ENCODE data around the gene TTN.

Gene TTN

DNA sequence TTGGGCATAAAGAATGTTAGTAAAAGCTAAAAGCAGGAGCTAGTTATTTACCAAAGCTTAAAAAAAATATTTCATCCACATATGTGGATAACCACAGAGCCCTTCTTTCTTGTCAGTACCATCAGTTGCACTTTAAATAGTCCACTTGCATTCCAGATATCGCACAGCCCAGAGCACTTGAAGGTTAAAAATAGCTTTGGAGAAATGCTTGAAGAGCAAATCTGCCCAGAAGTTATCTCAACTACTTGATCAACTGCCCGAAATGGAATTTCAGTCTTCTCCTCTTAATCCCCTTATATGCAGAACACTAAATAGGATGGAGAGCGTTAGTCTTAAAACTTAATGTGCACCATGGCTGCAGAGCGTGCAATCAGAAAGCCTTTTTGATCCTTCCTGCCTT is 178.6 kb downstream of the TTN start:
- no peak overlapping the region for H3K4me3 ChIP-seq (ENCODE audit: control insufficient read depth in 1 of 7, extremely low read depth in 1 of 7, insufficient read depth in 4 of 7, low read depth in 2 of 7, low read length in 6 of 7)
- ChIA-PET POLR2A (no interaction called here), CTCF (no interaction called here)
- no peak overlapping the region for H3K27ac ChIP-seq (ENCODE audit: insufficient read depth in 1 of 2, low read depth in 1 of 2, low read length in 2 of 2, poor library complexity in 1 of 2, severe bottlenecking in 2 of 2)
- no peak for DNase-seq
- no peaks in the 10 kb centered on the region for H3K9me3 ChIP-seq (ENCODE audit: control extremely low read depth in 1 of 5, control insufficient read depth in 4 of 5, insufficient read depth in 2 of 5, low read depth in 1 of 5, low read length in 4 of 5)
- no peaks in the 10 kb centered on the region for H3K4me1 ChIP-seq (ENCODE audit: control extremely low read depth in 1 of 4, control insufficient read depth in 4 of 4, insufficient read depth in 4 of 4, low read length in 3 of 4)
- 100% methylated on average over 4 of the region's 4 CpGs for WGBS (ENCODE audit: insufficient coverage)
- peaks cover 0 to 2% (median 0%) of the 10 kb centered on the region in 4 experiments for H3K36me3 ChIP-seq (ENCODE audit: control insufficient read depth in 4 of 4, insufficient read depth in 4 of 4, low read length in 3 of 4)
- no peaks in the 10 kb centered on the region for H3K27me3 ChIP-seq (replicated peaks in 2 of 5; ENCODE audit: control insufficient read depth in 4 of 5, insufficient read depth in 5 of 5, low read length in 4 of 5)

DNA sequence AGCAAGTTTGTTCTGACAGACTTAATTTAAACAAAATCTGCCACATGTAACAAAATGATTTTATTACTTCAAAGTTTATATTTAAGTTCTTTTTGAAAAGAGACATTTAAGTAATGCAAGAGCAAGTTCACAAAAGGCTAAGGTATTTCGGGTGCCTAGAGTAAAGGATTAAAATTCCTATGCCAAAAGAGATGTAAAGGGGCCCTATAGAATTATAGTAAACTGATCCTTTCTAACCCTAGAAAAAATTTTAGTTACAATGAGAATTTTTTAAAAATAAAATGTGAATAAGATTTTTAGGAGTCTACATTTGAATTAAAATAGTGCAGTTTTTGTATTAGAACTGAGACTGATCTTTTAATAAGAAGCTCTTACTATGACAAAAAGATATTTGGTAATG is 179.8 kb downstream of the TTN start:
- H3K36me3 ChIP-seq (ENCODE audit: control insufficient read depth in 4 of 4, insufficient read depth in 4 of 4, low read length in 3 of 4) = peaks cover 0 to under 1% (median 0%) of the 10 kb centered on the region in 4 experiments
- no peaks in the 10 kb centered on the region for H3K4me1 ChIP-seq (ENCODE audit: control extremely low read depth in 1 of 4, control insufficient read depth in 4 of 4, insufficient read depth in 4 of 4, low read length in 3 of 4)
- WGBS (ENCODE audit: insufficient coverage) = no CpG with 5 or more reads among the region's 1 CpG
- no peak overlapping the region for H3K4me3 ChIP-seq (ENCODE audit: control insufficient read depth in 1 of 7, extremely low read depth in 1 of 7, insufficient read depth in 4 of 7, low read depth in 2 of 7, low read length in 6 of 7)
- DNase-seq = no peak
- CTCF ChIA-PET = no interaction called here
- POLR2A ChIA-PET = no interaction called here
- no peaks in the 10 kb centered on the region for H3K9me3 ChIP-seq (ENCODE audit: control extremely low read depth in 1 of 5, control insufficient read depth in 4 of 5, insufficient read depth in 2 of 5, low read depth in 1 of 5, low read length in 4 of 5)
- H3K27ac ChIP-seq (ENCODE audit: insufficient read depth in 1 of 2, low read depth in 1 of 2, low read length in 2 of 2, poor library complexity in 1 of 2, severe bottlenecking in 2 of 2) = no peak overlapping the region
- no peaks in the 10 kb centered on the region for H3K27me3 ChIP-seq (replicated peaks in 2 of 5; ENCODE audit: control insufficient read depth in 4 of 5, insufficient read depth in 5 of 5, low read length in 4 of 5)

DNA sequence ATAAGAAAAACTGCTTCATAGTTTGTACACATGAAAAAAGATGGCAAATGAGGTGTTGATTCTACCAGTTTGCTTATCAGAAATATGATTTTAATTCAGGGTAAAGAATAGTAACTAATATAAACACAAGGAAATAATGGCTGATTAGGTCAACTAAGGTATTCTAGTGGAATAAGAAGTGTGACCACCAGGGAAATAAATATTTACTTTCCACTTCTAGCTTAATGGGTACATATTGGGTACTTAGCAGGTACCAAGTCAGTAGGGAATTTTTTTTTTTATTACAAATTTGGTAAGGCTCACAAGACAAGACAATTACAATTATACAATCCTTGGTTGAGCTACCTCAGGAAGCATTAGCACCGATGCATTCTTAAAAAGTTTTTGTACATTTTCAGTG is 191.3 kb downstream of the TTN start:
- H3K36me3 ChIP-seq (ENCODE audit: control insufficient read depth in 4 of 4, insufficient read depth in 4 of 4, low read length in 3 of 4) = peaks cover 0 to 12% (median under 1%) of the 10 kb centered on the region in 4 experiments
- no peaks in the 10 kb centered on the region for H3K27me3 ChIP-seq (replicated peaks in 2 of 5; ENCODE audit: control insufficient read depth in 4 of 5, insufficient read depth in 5 of 5, low read length in 4 of 5)
- ChIA-PET POLR2A (no interaction called here), CTCF (no interaction called here)
- H3K9me3 ChIP-seq (ENCODE audit: control extremely low read depth in 1 of 5, control insufficient read depth in 4 of 5, insufficient read depth in 2 of 5, low read depth in 1 of 5, low read length in 4 of 5) = no peaks in the 10 kb centered on the region
- no peak overlapping the region for H3K4me3 ChIP-seq (ENCODE audit: control insufficient read depth in 1 of 7, extremely low read depth in 1 of 7, insufficient read depth in 4 of 7, low read depth in 2 of 7, low read length in 6 of 7)
- no peak overlapping the region for H3K27ac ChIP-seq (ENCODE audit: insufficient read depth in 1 of 2, low read depth in 1 of 2, low read length in 2 of 2, poor library complexity in 1 of 2, severe bottlenecking in 2 of 2)
- WGBS (ENCODE audit: insufficient coverage) = no CpG with 5 or more reads among the region's 1 CpG
- DNase-seq = no peak
- H3K4me1 ChIP-seq (ENCODE audit: control extremely low read depth in 1 of 4, control insufficient read depth in 4 of 4, insufficient read depth in 4 of 4, low read length in 3 of 4) = no peaks in the 10 kb centered on the region

DNA sequence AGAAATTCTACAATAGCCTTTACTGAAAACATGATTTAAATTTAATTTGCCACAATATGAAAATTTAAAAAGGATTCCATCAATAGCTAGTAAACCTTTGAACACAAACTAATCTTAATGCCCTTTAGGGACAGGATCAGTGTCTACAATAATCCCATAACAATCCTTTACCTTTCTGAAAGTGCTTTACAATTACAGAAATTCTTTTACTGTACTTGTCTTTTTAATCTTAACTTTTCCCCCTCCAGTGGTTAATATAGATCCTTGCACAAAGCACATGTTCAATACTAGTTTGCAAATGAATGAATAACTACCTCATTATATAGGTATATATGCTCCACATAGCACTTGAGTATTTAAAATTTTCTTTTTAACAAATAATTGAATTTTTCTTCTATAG is 204.3 kb downstream of the TTN start:
- Histone ChIP-seq H3K27me3 (replicated peaks in 2 of 5; ENCODE audit: control insufficient read depth in 4 of 5, insufficient read depth in 5 of 5, low read length in 4 of 5) (no peaks in the 10 kb centered on the region), H3K27ac (ENCODE audit: insufficient read depth in 1 of 2, low read depth in 1 of 2, low read length in 2 of 2, poor library complexity in 1 of 2, severe bottlenecking in 2 of 2) (no peak overlapping the region), H3K36me3 (ENCODE audit: control insufficient read depth in 4 of 4, insufficient read depth in 4 of 4, low read length in 3 of 4) (peaks cover 5 to 30% (median 15%) of the 10 kb centered on the region in 4 experiments), H3K4me3 (ENCODE audit: control insufficient read depth in 1 of 7, extremely low read depth in 1 of 7, insufficient read depth in 4 of 7, low read depth in 2 of 7, low read length in 6 of 7) (no peak overlapping the region), H3K4me1 (ENCODE audit: control extremely low read depth in 1 of 4, control insufficient read depth in 4 of 4, insufficient read depth in 4 of 4, low read length in 3 of 4) (no peaks in the 10 kb centered on the region), H3K9me3 (ENCODE audit: control extremely low read depth in 1 of 5, control insufficient read depth in 4 of 5, insufficient read depth in 2 of 5, low read depth in 1 of 5, low read length in 4 of 5) (no peaks in the 10 kb centered on the region)
- POLR2A ChIA-PET = no interaction called here
- no peak for DNase-seq
- CTCF ChIA-PET = no interaction called here

DNA sequence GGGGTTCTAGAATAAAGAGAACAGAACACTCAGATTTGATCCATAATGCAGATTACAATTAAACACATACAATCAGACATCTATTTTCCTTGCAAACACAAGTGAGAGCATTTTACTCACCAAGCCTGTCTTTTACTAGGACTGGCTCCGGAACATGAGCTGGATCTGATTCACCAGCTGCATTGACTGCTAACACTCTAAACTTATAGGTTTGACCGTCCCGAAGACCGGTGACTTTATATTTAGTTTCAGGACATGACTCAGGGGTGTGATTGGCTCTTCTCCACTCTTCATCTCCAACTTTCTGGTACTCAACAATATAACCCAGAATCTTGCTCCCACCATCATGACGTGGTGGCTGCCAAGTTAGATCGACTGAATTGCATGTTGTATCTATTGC is 214.6 kb downstream of the TTN start:
- POLR2A ChIA-PET = no interaction called here

DNA sequence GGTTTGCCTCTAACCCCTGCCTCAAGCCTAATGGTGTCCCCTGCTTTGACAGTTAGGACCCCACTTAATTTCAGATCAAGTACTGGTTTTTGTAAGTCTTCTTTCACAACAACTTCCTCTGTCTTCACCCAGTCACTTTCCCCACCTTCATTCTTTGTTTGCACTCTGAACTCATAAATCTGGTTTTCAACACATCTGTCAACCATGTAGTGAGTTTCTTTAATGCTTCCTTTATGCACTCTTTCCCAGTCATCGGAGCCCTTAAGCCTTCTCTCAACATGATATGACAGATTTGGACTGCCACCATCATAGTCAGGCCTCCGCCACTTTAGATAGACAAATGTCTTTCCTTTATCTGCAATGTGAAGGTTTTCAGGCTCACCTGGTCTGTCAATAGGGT is 217.9 kb downstream of the TTN start:
- Histone ChIP-seq H3K27ac (ENCODE audit: insufficient read depth in 1 of 2, low read depth in 1 of 2, low read length in 2 of 2, poor library complexity in 1 of 2, severe bottlenecking in 2 of 2) (no peak overlapping the region), H3K36me3 (ENCODE audit: control insufficient read depth in 4 of 4, insufficient read depth in 4 of 4, low read length in 3 of 4) (peaks cover 0 to 29% (median 17%) of the 10 kb centered on the region in 4 experiments), H3K4me1 (ENCODE audit: control extremely low read depth in 1 of 4, control insufficient read depth in 4 of 4, insufficient read depth in 4 of 4, low read length in 3 of 4) (no peaks in the 10 kb centered on the region), H3K4me3 (ENCODE audit: control insufficient read depth in 1 of 7, extremely low read depth in 1 of 7, insufficient read depth in 4 of 7, low read depth in 2 of 7, low read length in 6 of 7) (no peak overlapping the region), H3K27me3 (replicated peaks in 2 of 5; ENCODE audit: control insufficient read depth in 4 of 5, insufficient read depth in 5 of 5, low read length in 4 of 5) (no peaks in the 10 kb centered on the region), H3K9me3 (ENCODE audit: control extremely low read depth in 1 of 5, control insufficient read depth in 4 of 5, insufficient read depth in 2 of 5, low read depth in 1 of 5, low read length in 4 of 5) (peaks cover 0 to 10% (median 0%) of the 10 kb centered on the region in 5 experiments)
- POLR2A ChIA-PET = no interaction called here
- whole genome bisulfite sequencing (ENCODE audit: insufficient coverage) = 100% methylated on average over 2 of the region's 2 CpGs
- CTCF ChIA-PET = no interaction called here
- no peak for DNase-seq

More for the DNA sequence above, 214.6 kb downstream of the TTN start:
- Histone ChIP-seq H3K4me3 (ENCODE audit: control insufficient read depth in 1 of 7, extremely low read depth in 1 of 7, insufficient read depth in 4 of 7, low read depth in 2 of 7, low read length in 6 of 7) (no peak overlapping the region), H3K36me3 (ENCODE audit: control insufficient read depth in 4 of 4, insufficient read depth in 4 of 4, low read length in 3 of 4) (peaks cover 0 to 32% (median 19%) of the 10 kb centered on the region in 4 experiments), H3K27me3 (replicated peaks in 2 of 5; ENCODE audit: control insufficient read depth in 4 of 5, insufficient read depth in 5 of 5, low read length in 4 of 5) (no peaks in the 10 kb centered on the region), H3K27ac (ENCODE audit: insufficient read depth in 1 of 2, low read depth in 1 of 2, low read length in 2 of 2, poor library complexity in 1 of 2, severe bottlenecking in 2 of 2) (no peak overlapping the region), H3K4me1 (ENCODE audit: control extremely low read depth in 1 of 4, control insufficient read depth in 4 of 4, insufficient read depth in 4 of 4, low read length in 3 of 4) (no peaks in the 10 kb centered on the region), H3K9me3 (ENCODE audit: control extremely low read depth in 1 of 5, control insufficient read depth in 4 of 5, insufficient read depth in 2 of 5, low read depth in 1 of 5, low read length in 4 of 5) (peaks cover 0 to 10% (median 0%) of the 10 kb centered on the region in 5 experiments)
- no peak for DNase-seq
- WGBS (ENCODE audit: insufficient coverage) = 94% methylated on average over 4 of the region's 6 CpGs
- CTCF ChIA-PET = no interaction called here

DNA sequence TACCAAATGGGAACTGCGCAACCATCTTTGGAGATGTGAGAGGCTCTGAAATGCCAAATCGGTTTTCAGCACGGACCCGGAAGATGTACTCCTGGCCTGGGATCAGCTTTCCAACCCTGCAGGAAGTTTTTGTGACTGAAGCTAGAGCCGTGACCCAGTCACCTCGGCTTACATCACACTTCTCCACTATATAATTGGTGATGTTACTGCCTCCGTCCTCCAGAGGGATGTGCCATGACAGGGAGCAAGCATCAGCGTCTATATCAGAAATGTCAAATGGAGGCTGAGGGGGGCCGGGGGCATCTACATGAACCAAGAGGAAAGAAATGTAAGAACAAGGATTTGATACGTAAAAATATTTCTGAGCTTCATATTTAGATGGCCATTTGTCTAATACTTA is 222.6 kb downstream of the TTN start:
- ChIA-PET POLR2A (no interaction called here), CTCF (no interaction called here)
- Histone ChIP-seq H3K9me3 (ENCODE audit: control extremely low read depth in 1 of 5, control insufficient read depth in 4 of 5, insufficient read depth in 2 of 5, low read depth in 1 of 5, low read length in 4 of 5) (peaks cover 0 to 11% (median 0%) of the 10 kb centered on the region in 5 experiments), H3K4me3 (ENCODE audit: control insufficient read depth in 1 of 7, extremely low read depth in 1 of 7, insufficient read depth in 4 of 7, low read depth in 2 of 7, low read length in 6 of 7) (no peak overlapping the region), H3K36me3 (ENCODE audit: control insufficient read depth in 4 of 4, insufficient read depth in 4 of 4, low read length in 3 of 4) (peaks cover 0 to 7% (median 3%) of the 10 kb centered on the region in 4 experiments), H3K27ac (ENCODE audit: insufficient read depth in 1 of 2, low read depth in 1 of 2, low read length in 2 of 2, poor library complexity in 1 of 2, severe bottlenecking in 2 of 2) (no peak overlapping the region), H3K4me1 (ENCODE audit: control extremely low read depth in 1 of 4, control insufficient read depth in 4 of 4, insufficient read depth in 4 of 4, low read length in 3 of 4) (no peaks in the 10 kb centered on the region), H3K27me3 (replicated peaks in 2 of 5; ENCODE audit: control insufficient read depth in 4 of 5, insufficient read depth in 5 of 5, low read length in 4 of 5) (no peaks in the 10 kb centered on the region)
- 97% methylated on average over 6 of the region's 10 CpGs for WGBS (ENCODE audit: insufficient coverage)
- no peak for DNase-seq
